Measurements from ENCODE around the gene TBC1D14.

DNA sequence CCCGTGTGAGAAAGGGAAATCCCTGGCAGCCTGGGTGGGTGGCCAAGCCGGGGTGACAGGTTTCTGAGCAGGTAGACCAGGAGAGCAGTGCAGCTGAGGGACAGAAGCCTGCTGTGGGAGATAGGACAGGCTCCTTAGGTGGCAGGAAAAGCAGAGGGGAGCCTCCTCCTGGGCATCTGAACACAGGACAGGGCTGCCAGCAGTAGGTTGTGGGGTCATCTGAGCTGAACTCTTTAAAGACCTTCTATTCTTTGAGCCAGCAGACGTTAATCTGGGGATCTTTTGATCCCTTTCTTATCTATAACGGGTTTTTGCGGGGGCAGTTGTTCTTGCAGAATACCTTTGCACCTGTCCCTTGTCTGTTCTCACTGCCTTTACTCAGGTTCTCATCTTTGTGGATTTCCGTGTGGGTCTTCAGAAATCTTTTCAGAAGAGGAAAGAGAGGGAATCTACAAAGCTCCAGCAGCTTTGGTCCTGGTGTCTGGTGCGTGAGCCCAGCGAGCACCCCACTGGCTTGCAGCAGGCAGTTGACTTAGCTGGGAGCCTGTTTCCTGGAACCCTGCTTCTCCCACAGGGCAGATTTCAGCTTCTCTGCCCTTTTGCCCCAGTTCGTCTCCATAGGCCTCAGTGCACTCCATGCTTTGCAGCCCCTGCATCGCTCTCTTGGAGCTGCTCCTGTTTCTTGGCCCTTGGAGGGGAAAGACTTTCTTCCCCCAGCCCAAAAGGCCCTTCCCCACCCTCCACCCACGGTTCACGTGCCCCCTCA is 97.7 kb downstream of the TBC1D14 start:
- TF ChIP-seq MXI1 (IDR thresholded peaks at IDR 0.05; ENCODE audit: low read depth, low read length), result no peak
- TF ChIP-seq ZNF274 (IDR thresholded peaks at IDR 0.05; ENCODE audit: insufficient read depth, insufficient read length), result no peak
- no peak for TF ChIP-seq TCF12 (IDR thresholded peaks at IDR 0.05; ENCODE audit: low read depth, low read length)
